ENCODE data around the gene TUSC1. TPM values are rescaled to one million over a fixed set of nuclear protein-coding genes. Genes with fewer than 3 reads are reported as not detected.

TUSC1 gene
- total and polyA plus RNA-seq, 2 of the 8 experiments (the other 6 are each of a cell fraction or from before 2014, with no cell fraction given), result 4.3 to 4.6 TPM

DNA sequence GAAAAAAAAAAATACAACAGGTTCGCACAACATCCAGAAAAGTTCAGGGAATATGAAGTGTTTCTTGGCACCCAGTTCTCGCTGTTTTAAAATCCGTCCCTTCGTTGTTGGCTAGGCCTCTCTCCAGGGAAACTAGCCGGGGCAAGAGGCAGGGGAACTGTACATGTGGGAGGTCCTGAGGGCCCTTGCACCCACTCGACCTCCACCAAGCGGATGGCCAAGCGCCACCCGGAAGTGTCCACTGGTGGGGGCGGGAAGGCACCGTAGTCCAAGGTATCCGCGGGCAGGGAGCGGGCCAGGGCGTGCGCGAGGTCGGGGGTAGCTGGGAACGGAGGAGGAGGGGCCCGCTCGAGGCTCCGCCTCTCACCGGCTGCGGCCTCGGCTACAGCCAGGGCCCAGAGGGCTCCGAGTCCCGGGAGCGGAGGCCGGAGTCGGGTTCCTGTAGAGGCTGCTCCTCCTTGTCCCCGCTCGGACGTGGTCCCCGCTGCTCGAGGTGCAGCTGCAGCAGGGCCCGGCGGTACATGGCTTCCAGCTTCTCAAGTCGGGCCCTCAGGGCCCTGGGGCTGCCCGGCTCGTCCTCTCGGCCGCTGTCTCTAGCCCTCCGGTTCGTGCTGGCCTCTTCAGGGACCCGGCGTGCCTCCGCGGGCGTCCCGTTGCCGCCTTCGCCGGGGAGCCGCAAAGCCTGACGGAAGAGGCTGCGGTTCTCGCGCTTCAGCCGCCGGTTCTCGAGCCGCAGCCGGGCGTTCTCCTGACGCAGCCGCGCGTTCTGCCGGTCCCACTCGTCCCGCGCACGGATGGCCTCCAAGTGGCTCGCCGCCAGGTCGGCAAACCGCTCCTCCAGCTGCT, 720 bp downstream of the TUSC1 start (continued):
- TF ChIP-seq, protein P1, sequence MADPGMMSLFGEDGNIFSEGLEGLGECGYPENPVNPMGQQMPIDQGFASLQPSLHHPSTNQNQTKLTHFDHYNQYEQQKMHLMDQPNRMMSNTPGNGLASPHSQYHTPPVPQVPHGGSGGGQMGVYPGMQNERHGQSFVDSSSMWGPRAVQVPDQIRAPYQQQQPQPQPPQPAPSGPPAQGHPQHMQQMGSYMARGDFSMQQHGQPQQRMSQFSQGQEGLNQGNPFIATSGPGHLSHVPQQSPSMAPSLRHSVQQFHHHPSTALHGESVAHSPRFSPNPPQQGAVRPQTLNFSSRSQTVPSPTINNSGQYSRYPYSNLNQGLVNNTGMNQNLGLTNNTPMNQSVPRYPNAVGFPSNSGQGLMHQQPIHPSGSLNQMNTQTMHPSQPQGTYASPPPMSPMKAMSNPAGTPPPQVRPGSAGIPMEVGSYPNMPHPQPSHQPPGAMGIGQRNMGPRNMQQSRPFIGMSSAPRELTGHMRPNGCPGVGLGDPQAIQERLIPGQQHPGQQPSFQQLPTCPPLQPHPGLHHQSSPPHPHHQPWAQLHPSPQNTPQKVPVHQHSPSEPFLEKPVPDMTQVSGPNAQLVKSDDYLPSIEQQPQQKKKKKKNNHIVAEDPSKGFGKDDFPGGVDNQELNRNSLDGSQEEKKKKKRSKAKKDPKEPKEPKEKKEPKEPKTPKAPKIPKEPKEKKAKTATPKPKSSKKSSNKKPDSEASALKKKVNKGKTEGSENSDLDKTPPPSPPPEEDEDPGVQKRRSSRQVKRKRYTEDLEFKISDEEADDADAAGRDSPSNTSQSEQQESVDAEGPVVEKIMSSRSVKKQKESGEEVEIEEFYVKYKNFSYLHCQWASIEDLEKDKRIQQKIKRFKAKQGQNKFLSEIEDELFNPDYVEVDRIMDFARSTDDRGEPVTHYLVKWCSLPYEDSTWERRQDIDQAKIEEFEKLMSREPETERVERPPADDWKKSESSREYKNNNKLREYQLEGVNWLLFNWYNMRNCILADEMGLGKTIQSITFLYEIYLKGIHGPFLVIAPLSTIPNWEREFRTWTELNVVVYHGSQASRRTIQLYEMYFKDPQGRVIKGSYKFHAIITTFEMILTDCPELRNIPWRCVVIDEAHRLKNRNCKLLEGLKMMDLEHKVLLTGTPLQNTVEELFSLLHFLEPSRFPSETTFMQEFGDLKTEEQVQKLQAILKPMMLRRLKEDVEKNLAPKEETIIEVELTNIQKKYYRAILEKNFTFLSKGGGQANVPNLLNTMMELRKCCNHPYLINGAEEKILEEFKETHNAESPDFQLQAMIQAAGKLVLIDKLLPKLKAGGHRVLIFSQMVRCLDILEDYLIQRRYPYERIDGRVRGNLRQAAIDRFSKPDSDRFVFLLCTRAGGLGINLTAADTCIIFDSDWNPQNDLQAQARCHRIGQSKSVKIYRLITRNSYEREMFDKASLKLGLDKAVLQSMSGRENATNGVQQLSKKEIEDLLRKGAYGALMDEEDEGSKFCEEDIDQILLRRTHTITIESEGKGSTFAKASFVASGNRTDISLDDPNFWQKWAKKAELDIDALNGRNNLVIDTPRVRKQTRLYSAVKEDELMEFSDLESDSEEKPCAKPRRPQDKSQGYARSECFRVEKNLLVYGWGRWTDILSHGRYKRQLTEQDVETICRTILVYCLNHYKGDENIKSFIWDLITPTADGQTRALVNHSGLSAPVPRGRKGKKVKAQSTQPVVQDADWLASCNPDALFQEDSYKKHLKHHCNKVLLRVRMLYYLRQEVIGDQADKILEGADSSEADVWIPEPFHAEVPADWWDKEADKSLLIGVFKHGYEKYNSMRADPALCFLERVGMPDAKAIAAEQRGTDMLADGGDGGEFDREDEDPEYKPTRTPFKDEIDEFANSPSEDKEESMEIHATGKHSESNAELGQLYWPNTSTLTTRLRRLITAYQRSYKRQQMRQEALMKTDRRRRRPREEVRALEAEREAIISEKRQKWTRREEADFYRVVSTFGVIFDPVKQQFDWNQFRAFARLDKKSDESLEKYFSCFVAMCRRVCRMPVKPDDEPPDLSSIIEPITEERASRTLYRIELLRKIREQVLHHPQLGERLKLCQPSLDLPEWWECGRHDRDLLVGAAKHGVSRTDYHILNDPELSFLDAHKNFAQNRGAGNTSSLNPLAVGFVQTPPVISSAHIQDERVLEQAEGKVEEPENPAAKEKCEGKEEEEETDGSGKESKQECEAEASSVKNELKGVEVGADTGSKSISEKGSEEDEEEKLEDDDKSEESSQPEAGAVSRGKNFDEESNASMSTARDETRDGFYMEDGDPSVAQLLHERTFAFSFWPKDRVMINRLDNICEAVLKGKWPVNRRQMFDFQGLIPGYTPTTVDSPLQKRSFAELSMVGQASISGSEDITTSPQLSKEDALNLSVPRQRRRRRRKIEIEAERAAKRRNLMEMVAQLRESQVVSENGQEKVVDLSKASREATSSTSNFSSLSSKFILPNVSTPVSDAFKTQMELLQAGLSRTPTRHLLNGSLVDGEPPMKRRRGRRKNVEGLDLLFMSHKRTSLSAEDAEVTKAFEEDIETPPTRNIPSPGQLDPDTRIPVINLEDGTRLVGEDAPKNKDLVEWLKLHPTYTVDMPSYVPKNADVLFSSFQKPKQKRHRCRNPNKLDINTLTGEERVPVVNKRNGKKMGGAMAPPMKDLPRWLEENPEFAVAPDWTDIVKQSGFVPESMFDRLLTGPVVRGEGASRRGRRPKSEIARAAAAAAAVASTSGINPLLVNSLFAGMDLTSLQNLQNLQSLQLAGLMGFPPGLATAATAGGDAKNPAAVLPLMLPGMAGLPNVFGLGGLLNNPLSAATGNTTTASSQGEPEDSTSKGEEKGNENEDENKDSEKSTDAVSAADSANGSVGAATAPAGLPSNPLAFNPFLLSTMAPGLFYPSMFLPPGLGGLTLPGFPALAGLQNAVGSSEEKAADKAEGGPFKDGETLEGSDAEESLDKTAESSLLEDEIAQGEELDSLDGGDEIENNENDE (IDR thresholded peaks at IDR 0.05; ENCODE audit: insufficient replicate concordance, low read length), result no peak
- TF ChIP-seq GABPA (IDR thresholded peaks at IDR 0.05; ENCODE audit: borderline replicate concordance, insufficient read depth, low read length), result no peak
- no peak for TF ChIP-seq SP1 (IDR thresholded peaks at IDR 0.05; ENCODE audit: low read depth, low read length)
- no peak for TF ChIP-seq SIX5 (IDR thresholded peaks at IDR 0.05; ENCODE audit: low read depth, low read length)
- no peak for TF ChIP-seq GTF2F1 (IDR thresholded peaks at IDR 0.05; ENCODE audit: borderline replicate concordance, low read depth, low read length)
- TF ChIP-seq SUZ12 (IDR thresholded peaks at IDR 0.05; ENCODE audit: low read length), result no peak
- TF ChIP-seq ASH2L (IDR thresholded peaks at IDR 0.05; ENCODE audit: low read length), result peak; percentile 73
- TF ChIP-seq NRF1 (IDR thresholded peaks at IDR 0.05; ENCODE audit: low read depth, low read length), result no peak
- no peak for TF ChIP-seq ZNF274 (IDR thresholded peaks at IDR 0.05; ENCODE audit: borderline replicate concordance, extremely low read depth, low read length)
